ENCODE measurements around the gene NUPR2. TPM values are rescaled to one million over a fixed set of nuclear protein-coding genes. Genes with fewer than 3 reads are reported as not detected.
"Not testable (repeated sequence)": the region's sequence is repeated elsewhere in the genome, so short reads cannot be mapped to it uniquely, and the experiment has no call there.

The NUPR2 gene
- total RNA-seq, 1 experiment from 2014 or later: not detected

GRCh38 chr7:56078196-56078595, 38.0 kb downstream of the NUPR2 start:
- no peak overlapping the region for H3K4me3 ChIP-seq
- no peaks in the 10 kb centered on the region for H3K9me3 ChIP-seq (replicated peaks)
- peaks cover 28% of the 10 kb centered on the region for H3K36me3 ChIP-seq
- peaks cover 7% of the 10 kb centered on the region for H3K4me1 ChIP-seq (replicated peaks)
- DNase-seq (ENCODE audit: low read depth in 1 of 2, low spot score in 2 of 2): no peak
- no peaks in the 10 kb centered on the region for H3K27me3 ChIP-seq (replicated peaks)
- H3K27ac ChIP-seq: no peak overlapping the region

- Histone ChIP-seq H3K4me3 (no peak overlapping the region), H3K36me3 (peaks cover 27% of the 10 kb centered on the region), H3K9me3 (replicated peaks) (no peaks in the 10 kb centered on the region), H3K27ac (no peak overlapping the region), H3K4me1 (replicated peaks) (peaks cover 7% of the 10 kb centered on the region), H3K27me3 (replicated peaks) (no peaks in the 10 kb centered on the region)
- DNase-seq (ENCODE audit: low read depth in 1 of 2, low spot score in 2 of 2): no peak
These were observed 38.5 kb downstream of the NUPR2 start for GRCh38 chr7:56077681-56078080.

- H3K27me3 ChIP-seq (replicated peaks): no peaks in the 10 kb centered on the region
- peaks cover 3% of the 10 kb centered on the region for H3K4me1 ChIP-seq (replicated peaks)
- peak; percentile 68 to 77 for DNase-seq (ENCODE audit: low read depth in 1 of 2, low spot score in 2 of 2)
These were observed 41.8 kb downstream of the NUPR2 start for GRCh38 chr7:56074371-56074791.

GRCh38 chr7:56066376-56066775, 49.8 kb downstream of the NUPR2 start:
- H3K27ac ChIP-seq; H3K4me3 ChIP-seq; DNase-seq (ENCODE audit: low read depth in 1 of 2, low spot score in 2 of 2); H3K9me3 ChIP-seq (replicated peaks); H3K27me3 ChIP-seq (replicated peaks): not testable (repeated sequence)
- Histone ChIP-seq H3K36me3 (peaks cover 48% of the 10 kb centered on the region), H3K4me1 (replicated peaks) (peaks cover 27% of the 10 kb centered on the region)

More at GRCh38 chr7:56074371-56074791, 41.8 kb downstream of the NUPR2 start:
- Histone ChIP-seq H3K36me3 (peaks cover 32% of the 10 kb centered on the region), H3K4me3 (no peak overlapping the region), H3K27ac (no peak overlapping the region), H3K9me3 (replicated peaks) (no peaks in the 10 kb centered on the region)

Other genes with a start within 250 kb of the NUPR2 start
- gene ZNF713, start 229.0 kb downstream of the NUPR2 start, total RNA-seq (2014; rRNA removed; shearing (Covaris generic)): 0.69 and 1.5 TPM in 2 replicates
- gene MRPS17, start 164.5 kb downstream of the NUPR2 start, total RNA-seq (2014; rRNA removed; shearing (Covaris generic)): 16.6 and 22.9 TPM in 2 replicates
- 49.5 and 62.4 TPM in 2 replicates for gene NIPSNAP2, start 151.8 kb downstream of the NUPR2 start, total RNA-seq (2014; rRNA removed; shearing (Covaris generic))
- gene PSPH, start 65.0 kb downstream of the NUPR2 start, total RNA-seq (2014; rRNA removed; shearing (Covaris generic)): 38.5 and 41.0 TPM in 2 replicates
- gene CCT6A, start 64.7 kb downstream of the NUPR2 start, total RNA-seq (2014; rRNA removed; shearing (Covaris generic)): 312 and 414 TPM in 2 replicates
- gene SUMF2, start 52.1 kb downstream of the NUPR2 start, total RNA-seq (2014; rRNA removed; shearing (Covaris generic)): 100 and 117 TPM in 2 replicates
- 0.21 and 0.50 TPM in 2 replicates for gene PHKG1, start 23.5 kb downstream of the NUPR2 start, total RNA-seq (2014; rRNA removed; shearing (Covaris generic))
- 613 and 738 TPM in 2 replicates for gene CHCHD2, start 9.9 kb downstream of the NUPR2 start, total RNA-seq (2014; rRNA removed; shearing (Covaris generic))

All from SJSA1 (cell line).